Measurements from ENCODE around the gene GPR39.

GPR39 gene

DNA sequence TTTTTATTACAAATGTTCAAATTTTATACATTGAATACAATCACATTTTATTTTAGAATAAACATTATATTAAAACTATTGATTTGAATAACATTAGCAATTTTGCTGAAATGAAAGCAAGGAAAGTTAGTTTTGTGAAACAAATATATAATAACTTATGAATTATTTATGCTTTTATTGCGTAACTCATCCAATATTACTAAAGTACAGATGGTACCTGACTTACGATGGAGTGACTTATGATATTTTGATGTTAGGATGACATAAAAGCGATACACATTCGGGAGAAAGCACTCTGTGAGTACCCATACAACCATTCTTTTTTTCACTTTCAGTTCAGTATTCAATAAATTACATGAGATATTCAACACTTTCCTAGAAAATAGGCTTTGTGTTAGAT, 26.5 kb downstream of the GPR39 start:
- no peak for TF ChIP-seq ZFX (IDR thresholded peaks at IDR 0.05)
- TF ChIP-seq, protein P1, sequence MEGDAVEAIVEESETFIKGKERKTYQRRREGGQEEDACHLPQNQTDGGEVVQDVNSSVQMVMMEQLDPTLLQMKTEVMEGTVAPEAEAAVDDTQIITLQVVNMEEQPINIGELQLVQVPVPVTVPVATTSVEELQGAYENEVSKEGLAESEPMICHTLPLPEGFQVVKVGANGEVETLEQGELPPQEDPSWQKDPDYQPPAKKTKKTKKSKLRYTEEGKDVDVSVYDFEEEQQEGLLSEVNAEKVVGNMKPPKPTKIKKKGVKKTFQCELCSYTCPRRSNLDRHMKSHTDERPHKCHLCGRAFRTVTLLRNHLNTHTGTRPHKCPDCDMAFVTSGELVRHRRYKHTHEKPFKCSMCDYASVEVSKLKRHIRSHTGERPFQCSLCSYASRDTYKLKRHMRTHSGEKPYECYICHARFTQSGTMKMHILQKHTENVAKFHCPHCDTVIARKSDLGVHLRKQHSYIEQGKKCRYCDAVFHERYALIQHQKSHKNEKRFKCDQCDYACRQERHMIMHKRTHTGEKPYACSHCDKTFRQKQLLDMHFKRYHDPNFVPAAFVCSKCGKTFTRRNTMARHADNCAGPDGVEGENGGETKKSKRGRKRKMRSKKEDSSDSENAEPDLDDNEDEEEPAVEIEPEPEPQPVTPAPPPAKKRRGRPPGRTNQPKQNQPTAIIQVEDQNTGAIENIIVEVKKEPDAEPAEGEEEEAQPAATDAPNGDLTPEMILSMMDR (conservative IDR thresholded peaks at IDR 0.05) = no peak
- no peak overlapping the region for H3K27ac ChIP-seq

DNA sequence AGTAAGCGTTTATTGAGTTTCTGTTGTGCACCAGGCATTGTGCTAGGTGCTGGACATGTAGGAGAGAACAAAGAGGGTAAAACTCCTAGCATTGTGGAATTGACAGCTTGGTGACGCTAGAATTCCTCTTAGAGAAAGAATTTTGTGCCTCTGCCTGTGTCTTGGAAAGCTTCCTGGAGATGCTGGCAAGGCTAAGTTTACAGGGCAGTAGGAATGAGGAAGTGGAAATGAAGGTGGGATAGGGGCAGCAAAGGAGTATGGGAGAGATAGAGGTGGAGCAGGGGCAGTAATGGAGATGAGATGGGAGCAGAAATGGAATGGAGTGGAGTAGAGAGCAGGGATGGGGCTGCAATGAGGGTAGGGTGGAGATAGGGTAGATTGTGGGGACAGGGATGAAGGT, 29.8 kb downstream of the GPR39 start:
- no peak for TF ChIP-seq ZFX (IDR thresholded peaks at IDR 0.05)
- TF ChIP-seq, protein P1 (conservative IDR thresholded peaks at IDR 0.05) = no peak

DNA sequence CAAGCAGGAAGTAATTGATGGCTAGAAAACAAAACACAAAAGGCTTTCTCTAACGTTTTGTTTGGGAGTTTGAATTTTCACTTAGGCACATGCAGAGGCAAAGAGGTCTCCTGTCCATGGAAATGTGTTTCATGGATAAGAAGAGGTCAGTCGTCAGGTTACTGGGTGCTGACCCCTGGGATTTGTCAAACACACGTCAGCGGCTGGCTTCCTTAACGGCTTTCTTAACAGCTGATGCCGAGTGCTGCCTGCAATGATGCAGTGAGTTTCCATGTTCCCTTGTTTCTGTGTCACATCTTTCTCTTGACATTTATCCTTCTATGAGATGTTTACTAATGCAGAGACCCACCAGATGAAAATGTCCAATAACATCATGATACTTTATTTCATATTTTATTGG, 31.7 kb downstream of the GPR39 start:
- TF ChIP-seq, protein P1 (conservative IDR thresholded peaks at IDR 0.05) = no peak
- TF ChIP-seq ZFX (IDR thresholded peaks at IDR 0.05) = no peak
- no peak overlapping the region for H3K27ac ChIP-seq

More for the DNA sequence above, 29.8 kb downstream of the GPR39 start:
- no peak overlapping the region for H3K27ac ChIP-seq

GRCh38 chr2:132448771-132449170, 32.2 kb downstream of the GPR39 start:
- no peak overlapping the region for H3K27ac ChIP-seq
- TF ChIP-seq, protein P1 (conservative IDR thresholded peaks at IDR 0.05) = peak; percentile 22
- no peak for TF ChIP-seq ZFX (IDR thresholded peaks at IDR 0.05)

GRCh38 chr2:132449868-132450267, 33.3 kb downstream of the GPR39 start:
- TF ChIP-seq, protein P1 (conservative IDR thresholded peaks at IDR 0.05) = no peak
- no peak for TF ChIP-seq ZFX (IDR thresholded peaks at IDR 0.05)
- H3K27ac ChIP-seq = no peak overlapping the region

GRCh38 chr2:132460781-132461180, 44.2 kb downstream of the GPR39 start:
- no peak overlapping the region for H3K27ac ChIP-seq
- no peak for TF ChIP-seq ZFX (IDR thresholded peaks at IDR 0.05)
- TF ChIP-seq, protein P1 (conservative IDR thresholded peaks at IDR 0.05) = no peak

GRCh38 chr2:132462236-132462635, 45.6 kb downstream of the GPR39 start:
- TF ChIP-seq, protein P1 (conservative IDR thresholded peaks at IDR 0.05) = no peak
- no peak for TF ChIP-seq ZFX (IDR thresholded peaks at IDR 0.05)

More at GRCh38 chr2:132462236-132462635, 45.6 kb downstream of the GPR39 start:
- no peak overlapping the region for H3K27ac ChIP-seq

All from C4-2B (cell line).